HG03432 (cell line): ENCODE results near the gene COL4A2.
A peak's percentile ranks its signal among the peaks of the same experiment; 100 is the strongest.

Source experiments
- ATAC-seq: cut with Tn5 transposase; IDR thresholded peaks from one replicate; pipeline ENCODE4 v1.9.1; 2021; ENCODE audit warnings: mild to moderate bottlenecking, moderate library complexity; ENCODE audit not compliant: unreplicated experiment

COL4A2 gene

DNA sequence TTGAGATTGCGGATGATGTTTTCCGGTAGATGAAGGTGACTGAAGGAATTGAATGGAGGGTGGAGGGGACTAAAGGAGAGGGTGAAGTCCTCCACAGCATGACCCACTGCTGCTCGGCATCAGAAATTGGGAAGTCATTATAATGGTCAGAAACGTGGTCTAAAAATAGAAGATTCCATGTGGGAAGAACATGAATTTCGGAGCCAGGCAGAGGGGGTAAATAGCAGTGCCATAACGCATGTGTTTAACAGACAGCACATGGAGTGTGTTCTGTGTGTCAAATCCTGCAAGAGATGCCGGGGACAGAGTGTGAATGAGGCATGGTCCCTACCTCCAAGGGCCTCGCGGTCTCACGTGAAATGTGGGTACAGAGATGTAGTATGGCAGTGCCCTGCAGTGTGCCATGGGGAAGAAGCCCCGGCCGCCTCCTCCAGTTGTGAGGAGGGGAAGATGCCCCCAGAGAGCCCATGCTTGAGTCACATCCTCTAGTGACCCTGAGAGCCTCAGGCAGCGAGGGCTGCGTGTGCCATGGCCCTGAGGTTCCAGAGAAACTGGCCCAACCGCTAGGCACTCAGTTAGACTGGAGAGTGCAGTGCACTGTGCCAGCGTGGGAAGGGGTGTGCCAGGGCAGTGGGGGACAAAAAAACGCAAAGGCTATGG is 106.1 kb downstream of the COL4A2 start:
- ATAC-seq: no peak

DNA sequence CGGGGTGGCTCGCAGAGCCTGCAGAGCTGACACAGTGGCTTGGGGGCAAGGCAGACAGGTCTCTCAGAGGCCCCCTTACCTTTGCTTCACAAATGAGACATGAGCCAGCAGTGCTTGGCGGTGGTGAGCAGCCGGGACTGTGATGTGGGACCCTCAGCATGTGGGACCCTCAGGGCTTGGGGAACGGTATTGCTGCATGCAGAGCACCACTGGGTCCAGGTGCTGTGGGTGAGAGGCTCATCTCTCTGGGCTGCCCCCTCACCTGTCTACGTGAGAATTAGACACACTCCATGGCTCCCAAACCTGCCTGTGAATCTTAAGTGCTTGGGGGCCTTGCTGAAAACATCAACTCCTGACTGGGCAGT is 106.6 kb downstream of the COL4A2 start:
- no peak for ATAC-seq

DNA sequence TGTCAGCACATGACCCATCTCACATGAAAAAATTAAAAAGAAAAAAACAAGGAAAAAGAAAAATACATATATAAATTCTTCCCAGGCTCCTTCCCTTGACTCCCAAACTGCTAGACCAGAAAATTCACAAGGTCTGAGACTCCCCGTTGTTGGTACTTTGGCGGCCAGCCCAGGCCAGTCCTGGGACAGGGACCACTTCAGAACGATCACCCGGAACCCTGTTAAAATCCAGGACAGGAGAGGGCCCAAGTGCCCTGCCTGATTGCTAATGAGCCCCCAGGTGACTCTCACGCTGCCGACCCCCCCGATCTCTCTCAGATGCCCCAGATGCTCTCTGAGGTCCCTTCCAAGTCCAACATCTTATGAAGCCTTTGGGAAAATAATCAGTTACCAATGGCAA is 107.2 kb downstream of the COL4A2 start:
- no peak for ATAC-seq

DNA sequence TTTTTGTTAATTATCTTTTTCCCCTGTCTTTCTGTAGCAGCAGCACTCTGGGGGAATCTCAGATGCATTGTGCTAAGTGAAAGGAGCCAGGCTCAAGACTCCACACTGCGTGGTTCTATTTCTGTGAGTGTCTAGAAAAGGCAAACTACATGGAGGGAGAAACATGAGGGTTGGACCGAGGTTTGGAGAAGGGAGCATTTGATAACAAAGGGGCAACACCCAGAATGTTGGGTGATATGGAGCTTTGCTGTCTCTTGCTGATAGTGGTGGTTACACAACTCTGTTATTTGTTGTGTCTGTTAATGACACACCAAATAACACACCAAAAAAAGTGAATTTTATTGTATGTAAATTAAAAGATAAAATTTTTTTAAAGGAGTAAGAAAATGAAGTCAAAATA is 107.8 kb downstream of the COL4A2 start:
- no peak for ATAC-seq

DNA sequence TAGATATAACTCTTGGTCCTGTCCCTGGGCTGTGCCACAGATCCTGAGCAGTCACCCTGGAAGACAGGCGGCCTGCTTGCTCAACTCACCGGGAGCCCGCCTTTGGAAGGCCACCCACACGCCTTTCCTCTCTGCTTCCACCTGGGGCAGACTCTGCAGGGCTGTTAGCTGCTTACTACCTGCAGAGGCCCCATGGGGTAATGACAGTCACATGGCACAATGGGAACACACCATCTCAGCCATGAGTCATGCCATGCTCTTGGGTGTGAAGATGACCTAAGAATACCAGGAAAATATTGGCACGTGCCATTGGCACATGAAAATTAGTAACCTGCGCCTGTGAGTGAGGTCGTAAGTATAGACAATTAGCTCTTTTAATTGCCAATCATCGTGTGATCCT is 108.6 kb downstream of the COL4A2 start:
- no peak for ATAC-seq

DNA sequence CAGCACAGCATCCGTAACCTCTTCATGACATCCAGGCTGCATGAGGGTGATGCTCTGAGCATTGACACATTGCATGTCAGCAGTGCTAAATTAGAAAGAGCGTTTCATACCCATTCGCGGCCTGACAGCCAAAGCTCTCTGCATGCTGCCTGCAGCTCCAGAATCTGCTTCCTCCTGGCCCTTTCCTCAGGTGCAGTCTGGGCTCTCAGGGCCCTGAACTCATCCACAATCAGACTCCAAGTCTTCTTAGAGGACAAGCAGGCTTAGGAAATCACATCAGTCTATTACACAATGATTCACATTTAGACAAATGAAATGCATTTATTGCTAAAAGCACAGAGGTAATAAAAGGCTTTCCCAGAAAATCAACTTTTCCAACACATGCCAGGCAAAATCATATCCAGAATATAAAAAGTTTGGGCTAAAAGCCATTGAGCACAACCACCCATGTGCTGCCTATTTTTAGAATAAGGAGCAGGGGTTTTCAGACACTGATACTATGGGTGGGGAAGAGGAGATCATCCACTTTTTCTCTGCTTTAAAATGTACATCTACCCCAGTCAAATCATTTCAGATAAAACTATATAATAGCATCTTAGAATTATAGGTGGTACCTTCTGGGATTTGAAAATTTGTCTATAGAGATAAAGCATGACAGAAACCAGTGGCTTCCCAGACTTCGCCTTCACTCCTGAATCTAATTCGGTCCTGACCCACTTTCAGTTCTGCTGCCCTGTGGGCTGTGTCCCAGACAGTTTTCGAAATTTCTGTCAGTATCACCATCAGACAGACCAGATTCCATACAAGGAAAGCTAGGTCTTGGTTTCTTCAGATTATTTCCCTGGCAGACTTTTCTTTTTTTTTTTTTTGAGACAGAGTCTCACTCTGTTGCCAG is 109.3 kb downstream of the COL4A2 start:
- ATAC-seq: no peak

DNA sequence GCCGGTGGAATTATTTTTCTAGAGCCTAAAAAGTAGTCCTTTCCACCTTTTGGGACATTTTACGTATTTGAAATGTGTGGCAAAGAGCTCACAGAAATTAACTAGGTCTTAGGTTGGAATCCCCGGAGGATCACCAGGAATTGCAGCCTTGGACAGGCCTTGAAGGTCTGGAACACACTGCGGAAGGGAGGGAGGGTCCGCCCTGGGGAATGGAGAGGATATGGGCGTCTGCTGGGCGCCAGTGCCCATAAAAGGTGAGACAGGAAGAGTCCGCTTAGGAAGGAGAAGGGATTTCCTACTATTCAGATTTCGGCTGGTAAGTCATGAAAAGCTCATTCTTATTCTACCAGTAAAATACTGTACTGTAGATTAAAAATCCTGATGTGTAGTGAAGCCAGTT is 111.9 kb downstream of the COL4A2 start:
- ATAC-seq: peak; percentile 19

DNA sequence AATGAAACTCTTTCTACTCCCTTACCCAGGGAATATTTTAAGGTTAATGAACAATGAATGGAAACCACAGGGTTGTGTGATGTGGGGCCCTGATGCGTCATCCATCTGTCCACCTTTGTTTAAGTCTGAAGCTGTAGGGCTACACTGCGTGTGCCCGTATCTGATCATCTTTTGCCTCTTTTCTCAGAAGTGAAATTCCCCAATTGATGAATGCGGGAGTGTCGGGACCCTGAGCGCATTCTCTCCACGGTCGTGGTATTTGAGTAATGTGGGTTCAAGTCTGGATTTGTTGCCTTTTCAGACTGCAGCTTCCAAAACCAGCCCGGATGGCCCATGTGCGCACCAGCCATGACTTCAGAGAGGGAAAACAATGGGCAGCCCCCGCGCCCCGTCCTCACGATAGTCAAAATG is 112.3 kb downstream of the COL4A2 start:
- peak; percentile 73 for ATAC-seq

DNA sequence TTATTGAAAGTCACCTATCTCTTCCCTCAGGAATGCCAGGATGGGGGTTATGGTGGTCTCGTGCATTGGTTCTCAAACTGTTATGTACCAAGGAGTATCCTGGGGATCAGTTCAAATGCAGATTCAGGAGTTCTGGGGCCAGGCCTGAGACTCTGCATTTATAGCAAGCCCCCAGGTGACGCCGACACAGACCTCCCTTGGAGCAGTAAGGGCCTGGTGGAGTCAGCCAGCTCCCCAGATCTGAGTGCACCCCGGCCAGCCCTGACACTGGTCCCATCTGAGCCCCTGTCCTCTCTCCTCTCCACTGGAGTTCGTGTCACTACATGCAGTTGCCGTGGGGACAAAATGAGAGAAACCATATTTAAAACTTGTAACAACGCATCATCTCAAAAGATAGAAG is 112.9 kb downstream of the COL4A2 start:
- ATAC-seq: no peak

DNA sequence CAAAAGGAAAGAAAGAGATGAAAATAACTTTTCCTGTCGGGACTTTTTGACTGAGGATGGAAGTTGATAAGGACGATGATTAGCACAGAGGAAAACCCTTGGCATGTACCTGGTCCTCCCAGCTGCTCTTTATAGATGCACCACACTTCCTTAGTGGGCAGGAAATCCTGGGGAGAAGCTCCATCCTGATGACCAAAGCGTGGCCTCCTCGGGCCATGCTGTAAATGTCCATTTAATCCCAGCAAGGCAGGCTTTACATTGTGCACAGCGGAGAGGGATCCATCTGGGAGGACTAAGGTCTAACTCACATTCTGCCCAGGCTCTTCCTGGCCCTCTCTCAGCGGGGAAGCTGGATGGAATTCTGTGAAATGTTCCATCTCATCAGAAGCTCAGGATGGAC is 113.5 kb downstream of the COL4A2 start:
- ATAC-seq: no peak

DNA sequence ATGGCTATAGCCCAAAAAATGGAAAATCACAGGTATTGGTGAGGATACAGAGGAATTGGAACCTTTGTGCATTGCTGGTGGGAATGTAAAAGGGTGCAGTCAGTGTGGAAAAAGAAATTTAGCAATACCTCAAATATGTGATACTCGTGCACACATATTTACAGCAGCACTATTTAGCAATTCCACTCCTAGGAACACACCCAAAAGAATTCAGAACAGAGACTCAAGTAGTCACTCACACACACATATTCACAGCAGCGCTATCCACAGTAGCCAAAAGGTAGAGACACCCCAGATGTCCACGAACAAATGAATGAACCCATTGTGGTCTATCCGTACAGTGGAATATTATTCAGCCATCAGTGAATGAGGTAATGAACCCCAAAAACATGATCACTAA is 114.0 kb downstream of the COL4A2 start:
- ATAC-seq: no peak

DNA sequence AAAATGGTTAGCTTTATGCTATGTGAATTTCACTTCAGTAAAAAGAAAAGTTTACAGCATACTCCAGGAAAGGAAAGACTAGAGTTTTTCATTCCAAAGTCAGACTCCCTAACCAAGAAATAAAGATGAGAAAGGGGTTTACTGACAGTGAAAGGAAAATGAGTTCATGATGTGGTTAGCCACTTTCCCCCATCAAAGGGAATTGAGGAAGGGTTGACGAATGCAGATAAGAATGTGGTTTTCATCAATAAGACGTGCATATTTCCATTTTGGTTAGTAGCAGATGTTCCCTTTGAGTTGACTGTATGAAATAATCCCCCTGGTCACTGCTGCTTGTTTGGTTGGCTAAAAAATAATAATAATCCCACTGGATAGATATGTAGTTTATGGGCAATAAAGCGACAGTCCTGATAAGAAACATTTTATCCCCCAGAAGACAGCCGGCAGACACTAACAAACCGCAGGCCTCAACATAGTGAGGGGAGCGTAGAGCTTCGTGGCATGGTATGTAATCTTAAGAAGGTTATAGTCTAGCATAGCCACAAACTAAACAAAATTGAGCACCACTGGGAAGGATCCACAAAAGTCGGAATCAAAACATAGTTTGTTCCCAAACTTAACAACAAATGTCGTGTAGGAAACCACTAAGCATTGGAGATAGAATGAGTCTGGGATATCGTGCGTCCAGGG is 114.8 kb downstream of the COL4A2 start:
- no peak for ATAC-seq

DNA sequence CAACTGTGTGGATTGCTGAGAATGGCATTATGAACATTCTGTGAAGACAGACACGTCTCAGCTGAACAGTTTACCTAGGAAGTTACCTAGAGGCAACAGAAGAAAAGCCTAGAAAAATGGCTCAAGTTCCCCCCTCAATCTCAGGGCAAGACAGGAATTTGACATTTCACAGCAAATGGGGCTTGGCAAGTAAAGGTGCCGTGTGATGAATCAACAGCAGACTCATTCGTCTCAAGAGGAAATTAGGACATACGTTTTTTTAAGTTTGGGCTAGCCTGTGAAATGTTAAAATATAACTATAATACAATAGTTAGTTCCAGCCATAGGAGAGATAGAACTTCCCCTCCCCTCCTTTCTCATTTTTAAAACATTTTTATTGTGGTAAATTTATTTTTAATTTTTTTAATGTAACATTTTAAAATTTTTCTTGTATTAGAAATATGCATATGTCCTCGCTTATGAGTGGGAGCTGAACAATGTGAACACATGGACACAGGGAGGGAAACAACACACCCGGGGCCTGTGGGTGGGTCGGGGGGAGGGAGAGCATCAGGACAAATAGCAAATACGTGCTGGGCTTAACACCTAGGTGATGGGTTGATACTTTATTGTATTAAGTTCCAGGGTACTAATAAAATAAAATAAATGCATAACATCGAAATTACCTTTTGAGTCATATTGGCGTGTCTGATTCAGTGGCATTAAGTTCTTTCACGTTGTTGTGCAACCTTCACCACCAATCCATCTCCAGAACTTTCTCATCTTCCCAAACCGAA is 116.0 kb downstream of the COL4A2 start:
- ATAC-seq: no peak

DNA sequence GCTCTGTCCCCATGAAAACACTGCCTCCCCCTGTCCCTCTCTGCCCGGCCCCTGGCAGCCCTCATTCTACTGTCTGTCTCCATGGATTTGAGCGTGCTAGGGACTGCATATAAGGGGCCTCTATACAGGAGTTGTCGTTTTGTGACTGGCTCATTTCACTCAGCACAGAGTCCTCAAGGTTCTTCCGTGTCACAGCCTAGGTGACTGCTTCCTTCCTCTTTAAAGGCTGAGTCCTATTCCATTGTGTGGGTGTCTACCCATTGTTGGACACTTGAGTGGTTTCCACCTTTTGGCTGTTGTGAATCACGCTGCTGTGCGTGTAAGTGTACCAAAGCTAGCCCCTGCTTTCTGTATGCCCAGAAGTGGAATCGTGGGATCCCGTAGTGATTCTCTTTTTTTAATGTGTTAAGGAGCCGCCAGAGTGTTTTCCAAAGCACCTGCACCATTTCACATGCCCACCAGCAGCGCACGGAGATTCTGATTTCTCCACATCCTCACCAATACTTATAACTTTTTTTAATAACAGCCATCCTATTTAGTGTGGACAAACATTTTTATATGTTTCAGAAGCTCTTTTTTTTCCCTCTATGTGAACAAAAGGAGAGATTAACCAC is 116.7 kb downstream of the COL4A2 start:
- ATAC-seq: no peak

DNA sequence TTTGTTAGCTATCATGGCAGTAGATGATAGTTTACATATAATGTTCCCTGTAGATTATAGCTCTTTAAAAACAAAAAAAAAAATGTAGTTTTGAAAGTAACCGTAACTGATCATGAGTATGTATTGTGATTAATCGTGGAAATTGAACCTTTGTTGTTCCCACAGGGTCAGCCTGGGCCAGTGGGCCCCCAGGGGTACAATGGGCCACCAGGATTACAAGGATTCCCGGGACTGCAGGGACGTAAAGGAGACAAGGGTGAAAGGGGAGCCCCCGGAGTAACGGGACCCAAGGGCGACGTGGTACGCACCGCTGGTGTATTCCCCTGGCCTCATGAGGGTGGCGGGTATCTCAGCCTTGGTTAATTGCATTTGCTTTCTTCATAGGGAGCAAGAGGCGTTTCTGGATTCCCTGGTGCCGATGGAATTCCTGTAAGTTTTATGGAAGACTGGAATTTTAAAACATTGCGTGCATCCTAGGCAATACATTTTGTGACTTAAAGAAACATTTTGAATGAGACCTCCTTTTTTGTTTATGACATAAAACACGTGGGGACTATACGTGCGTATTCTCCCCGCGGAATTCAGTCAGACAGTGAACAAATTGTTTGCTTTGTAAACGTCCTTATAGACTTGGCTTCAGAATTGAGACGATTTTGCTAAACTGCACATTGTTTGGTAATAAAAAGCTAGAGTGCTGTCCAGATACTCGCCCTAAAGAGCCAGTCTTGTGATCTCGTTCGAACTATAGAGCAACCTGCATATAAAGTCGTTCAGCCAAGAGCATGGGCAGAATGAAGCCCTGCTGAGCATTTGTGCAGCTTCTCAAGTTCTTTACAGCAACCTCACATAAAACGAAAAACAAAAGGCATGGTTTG is 117.7 kb downstream of the COL4A2 start:
- ATAC-seq: no peak

DNA sequence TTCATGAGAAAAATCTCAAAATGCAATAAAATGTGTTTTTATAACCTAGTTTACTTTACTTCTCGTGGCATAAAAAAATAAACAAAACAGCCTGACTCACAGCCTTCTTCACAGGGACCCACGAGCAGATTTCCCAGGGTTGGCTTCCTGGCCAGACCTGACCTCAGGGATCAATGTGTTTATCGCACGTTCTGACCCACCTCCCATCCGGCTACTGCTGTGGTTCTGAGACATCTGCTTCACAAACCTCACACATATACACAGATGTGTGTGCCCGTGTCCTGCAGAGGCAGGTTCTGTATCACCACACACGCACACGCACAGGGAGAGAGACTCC is 118.3 kb downstream of the COL4A2 start:
- no peak for ATAC-seq

DNA sequence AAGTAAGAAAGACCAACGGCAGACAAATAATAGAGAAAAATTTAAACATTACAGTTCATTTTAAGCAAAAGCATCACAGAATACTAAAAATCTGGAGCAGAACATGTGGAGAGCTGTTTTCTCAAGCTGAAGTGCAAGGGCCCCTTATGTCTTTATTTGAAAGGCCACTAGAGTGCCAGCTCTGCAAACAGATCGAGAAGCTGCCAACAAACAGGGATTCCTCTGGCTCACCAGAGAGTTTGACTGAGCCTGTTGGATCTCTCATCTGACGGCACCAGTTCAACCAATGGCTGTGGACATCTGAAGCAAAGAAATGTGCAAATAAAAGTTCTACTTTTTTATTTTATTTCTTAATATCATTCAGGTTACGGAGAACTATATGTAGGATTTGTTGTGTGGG is 119.7 kb downstream of the COL4A2 start:
- no peak for ATAC-seq

DNA sequence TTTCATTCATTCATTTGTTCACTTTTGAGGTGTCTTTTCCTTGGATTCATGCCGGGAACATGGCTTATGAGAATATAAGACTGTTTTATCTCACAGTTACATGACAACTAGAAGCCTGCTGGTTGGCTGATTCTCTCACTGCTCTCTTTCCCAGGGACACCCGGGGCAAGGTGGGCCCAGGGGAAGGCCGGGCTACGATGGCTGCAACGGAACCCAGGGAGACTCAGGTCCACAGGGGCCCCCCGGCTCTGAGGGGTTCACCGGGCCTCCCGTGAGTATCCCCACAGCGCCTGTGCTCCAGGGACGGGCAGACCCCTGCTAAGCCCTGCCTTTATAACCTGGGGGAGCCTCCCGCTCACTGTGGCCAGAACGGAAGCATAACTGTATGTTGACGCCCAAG is 121.2 kb downstream of the COL4A2 start:
- no peak for ATAC-seq

DNA sequence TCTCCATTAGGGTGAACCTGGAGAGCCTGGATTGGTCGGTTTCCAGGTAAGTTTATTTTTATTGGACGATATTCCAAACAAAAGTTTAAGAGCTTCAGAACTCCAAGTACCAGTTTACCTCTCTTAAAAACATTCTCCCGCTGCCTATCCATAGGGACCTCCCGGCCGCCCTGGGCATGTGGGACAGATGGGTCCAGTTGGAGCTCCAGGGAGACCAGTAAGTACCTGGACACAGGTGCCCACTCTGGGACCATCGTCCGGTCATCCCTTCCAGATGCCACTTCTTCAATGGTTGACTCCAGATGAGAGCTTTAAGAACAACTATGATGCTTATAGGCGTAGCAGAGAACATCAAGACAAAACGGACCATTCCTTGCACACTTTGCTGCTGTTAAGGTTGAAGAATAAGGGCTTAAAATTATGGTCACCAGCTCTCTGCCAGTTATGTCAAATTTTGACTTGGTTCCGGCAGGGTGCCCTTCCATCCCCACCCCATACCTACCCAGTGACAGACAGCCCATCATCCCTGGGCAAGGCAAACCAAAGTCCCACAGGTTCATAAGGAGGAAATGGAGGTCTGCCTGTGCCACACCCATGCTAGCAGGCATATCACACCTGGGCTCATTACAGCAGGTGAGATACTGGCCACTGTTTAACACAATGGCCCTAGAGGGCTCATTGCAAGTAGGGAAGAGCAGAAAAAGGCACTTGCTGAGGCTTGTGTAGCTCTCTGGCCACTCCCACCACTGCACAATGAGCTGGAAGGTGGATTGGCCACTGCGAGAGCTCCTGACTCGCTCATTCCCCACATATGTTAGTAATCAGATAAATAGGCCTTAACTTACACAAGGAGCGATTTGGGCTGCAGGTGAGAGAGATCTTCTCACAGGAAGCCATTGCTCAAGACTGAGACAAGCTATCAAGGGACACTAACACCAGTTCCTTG is 123.6 kb downstream of the COL4A2 start:
- ATAC-seq: no peak
